Epithelial cell of esophagus (primary cell): Measurements from ENCODE around the gene HID1.
A peak's percentile ranks its signal among the peaks of the same experiment; 100 is the strongest.

Experiments
- DNase-seq: peaks from one replicate; pipeline ENCODE4 v3.0.0; 2010; ENCODE audit warnings: low read depth
- H3K4me3 ChIP-seq: 2 replicates; pipeline ENCODE4 v1.5.1; 2011; ENCODE audit warnings: mild to moderate bottlenecking, low read length, control low read depth
- TF ChIP-seq, protein P1 (sequence below): IDR thresholded peaks from 2 replicates; pipeline ENCODE4 v1.5.1; 2011; ENCODE audit warnings: low read depth, mild to moderate bottlenecking, low read length, control low read depth, inconsistent platforms; ENCODE audit not compliant: insufficient read depth; ENCODE audit errors: missing control alignments

The HID1 gene

GRCh38 chr17:74925242-74925641 lies 47.3 kb downstream of the HID1 start:
- H3K4me3 ChIP-seq: no peak overlapping the region
- TF ChIP-seq, protein P1, sequence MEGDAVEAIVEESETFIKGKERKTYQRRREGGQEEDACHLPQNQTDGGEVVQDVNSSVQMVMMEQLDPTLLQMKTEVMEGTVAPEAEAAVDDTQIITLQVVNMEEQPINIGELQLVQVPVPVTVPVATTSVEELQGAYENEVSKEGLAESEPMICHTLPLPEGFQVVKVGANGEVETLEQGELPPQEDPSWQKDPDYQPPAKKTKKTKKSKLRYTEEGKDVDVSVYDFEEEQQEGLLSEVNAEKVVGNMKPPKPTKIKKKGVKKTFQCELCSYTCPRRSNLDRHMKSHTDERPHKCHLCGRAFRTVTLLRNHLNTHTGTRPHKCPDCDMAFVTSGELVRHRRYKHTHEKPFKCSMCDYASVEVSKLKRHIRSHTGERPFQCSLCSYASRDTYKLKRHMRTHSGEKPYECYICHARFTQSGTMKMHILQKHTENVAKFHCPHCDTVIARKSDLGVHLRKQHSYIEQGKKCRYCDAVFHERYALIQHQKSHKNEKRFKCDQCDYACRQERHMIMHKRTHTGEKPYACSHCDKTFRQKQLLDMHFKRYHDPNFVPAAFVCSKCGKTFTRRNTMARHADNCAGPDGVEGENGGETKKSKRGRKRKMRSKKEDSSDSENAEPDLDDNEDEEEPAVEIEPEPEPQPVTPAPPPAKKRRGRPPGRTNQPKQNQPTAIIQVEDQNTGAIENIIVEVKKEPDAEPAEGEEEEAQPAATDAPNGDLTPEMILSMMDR: no peak
- DNase-seq: no peak

DNA sequence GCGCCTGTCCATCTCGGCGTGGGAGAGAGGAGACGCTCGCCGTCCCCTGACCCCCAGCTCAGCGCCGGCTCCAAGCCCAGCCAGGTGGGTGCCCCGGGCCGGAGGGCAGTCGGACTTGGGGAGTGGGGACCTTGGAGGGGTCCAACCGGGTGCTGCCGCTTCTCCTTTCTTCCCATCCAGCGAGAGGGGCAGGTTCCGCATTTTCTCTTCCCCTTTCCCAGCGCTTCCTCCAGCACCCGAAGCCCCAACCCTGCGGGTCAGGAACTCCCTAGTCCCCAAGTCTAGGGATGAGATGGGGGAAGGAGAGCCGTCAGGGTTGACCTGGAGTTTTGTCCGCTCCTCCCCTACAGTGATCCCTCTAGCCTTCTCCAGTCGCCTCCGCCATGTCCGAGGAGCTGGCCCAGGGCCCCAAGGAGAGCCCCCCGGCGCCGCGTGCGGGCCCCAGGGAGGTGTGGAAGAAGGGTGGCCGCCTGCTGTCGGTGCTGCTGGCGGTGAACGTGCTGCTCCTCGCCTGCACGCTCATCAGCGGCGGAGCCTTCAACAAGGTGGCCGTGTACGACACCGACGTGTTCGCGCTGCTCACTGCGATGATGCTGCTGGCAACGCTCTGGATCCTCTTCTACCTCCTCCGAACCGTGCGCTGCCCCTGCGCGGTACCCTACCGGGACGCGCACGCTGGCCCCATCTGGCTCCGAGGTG lies 48.2 kb downstream of the HID1 start, which contains the start of gene OTOP2:
Gene OTOP2, plus strand, starts transcription at position 24 of the 699 bp plus-strand sequence. Its CDS starts 360 bp downstream, at position 384.
- peak within 1 kb of the TSS; percentile 62 for H3K4me3 ChIP-seq
- TF ChIP-seq, protein P1: no peak
- no peak for DNase-seq

- peak overlapping the region; percentile 62 for H3K4me3 ChIP-seq
- TF ChIP-seq, protein P1: peak; percentile 59
- DNase-seq: peak; percentile 63
These were observed 48.9 kb downstream of the HID1 start for GRCh38 chr17:74923538-74924249.

- peak; percentile 33 for DNase-seq
- peak within 1 kb of the TSS; percentile 62 for H3K4me3 ChIP-seq
- TF ChIP-seq, protein P1: no peak
These were observed 49.6 kb downstream of the HID1 start, which contains the start of gene USH1G for GRCh38 chr17:74922694-74923537. Gene USH1G, minus strand, starts transcription at chr17:74923255. Its CDS starts 182 bp downstream, at chr17:74923073.

GRCh38 chr17:74922172-74922571 lies 50.4 kb downstream of the HID1 start:
- peak overlapping the region; percentile 62 for H3K4me3 ChIP-seq
- no peak for DNase-seq
- TF ChIP-seq, protein P1: no peak

- no peak for DNase-seq
- TF ChIP-seq, protein P1: no peak
- H3K4me3 ChIP-seq: peak overlapping the region; percentile 29
These were observed 50.8 kb downstream of the HID1 start for GRCh38 chr17:74921769-74922168.
